Thoracic aorta (tissue), 2 donors: ENCODE results near the gene NKTR. TPM values are rescaled to one million over a fixed set of nuclear protein-coding genes. Genes with fewer than 3 reads are reported as not detected.

Source experiments
- ATAC-seq: fragments of 150-250 bp; one replicate; pipeline ENCODE4 v1.8.0; 2017; ENCODE audit warnings: low read depth; ENCODE audit not compliant: insufficient number of reproducible peaks, low FRiP score
- DNase-seq: peaks from one replicate; pipeline ENCODE4 v3.0.0-alpha.2; 2020; ENCODE audit warnings: low spot score
- H3K27ac ChIP-seq, 2 donors: fragments of 200-600 bp; sonication (generic); 1 replicate in 1 of 2; 2 replicates in 1 of 2; pipeline ENCODE4 v1.5.1; 2016; ENCODE audit warnings: mild to moderate bottlenecking in 2 of 2, moderate library complexity in 2 of 2
- H3K27me3 ChIP-seq: fragments of 200-600 bp; sonication (generic); replicated peaks from 2 replicates; pipeline ENCODE4 v1.6.0; 2016; ENCODE audit warnings: mild to moderate bottlenecking; ENCODE audit not compliant: insufficient read depth
- H3K36me3 ChIP-seq: fragments of 200-600 bp; sonication (generic); one replicate; pipeline ENCODE4 v1.5.1; 2016
- H3K4me1 ChIP-seq, 2 donors: fragments of 200-600 bp; sonication (generic); 1 replicate in 1 of 2; 2 replicates in 1 of 2; pipeline versions ENCODE4 v1.5.1 to v1.6.0; 2016; ENCODE audit warnings: low read depth in 2 of 2, mild to moderate bottlenecking in 1 of 2; ENCODE audit not compliant: control insufficient read depth in 1 of 2
- H3K4me3 ChIP-seq: fragments of 200-600 bp; sonication (generic); 2 replicates; pipeline ENCODE4 v1.5.1; 2016; ENCODE audit warnings: mild to moderate bottlenecking
- H3K9me3 ChIP-seq: fragments of 200-600 bp; sonication (generic); 2 replicates; pipeline ENCODE4 v1.5.1; 2016
- CTCF ChIP-seq: fragments of 200-600 bp; sonication (generic); IDR thresholded peaks from one replicate; pipeline ENCODE4 v1.5.1; 2019; ENCODE audit warnings: antibody characterized with exemption
- total RNA-seq, 2 donors: library from RNA; depleted of rRNA; stranded (reverse); fragments of >200 nt; gene quantifications; one replicate each; pipeline versions ENCODE4 v1.1.0 to v1.2.3, GENCODE V29; 2016

The NKTR gene
- total RNA-seq, 2 donors from 2014 or later = 159 to 210 TPM

GRCh38 chr3:42659451-42660130 lies 59.1 kb downstream of the NKTR start:
- H3K27ac ChIP-seq = no peak overlapping the region
- no peak for DNase-seq
- no peak for TF ChIP-seq CTCF
- no peak overlapping the region for H3K4me3 ChIP-seq
- no peaks in the 10 kb centered on the region for H3K9me3 ChIP-seq
- peaks cover 19 to 52% of the 10 kb centered on the region in 2 donors for H3K4me1 ChIP-seq
- no peaks in the 10 kb centered on the region for H3K27me3 ChIP-seq
- no peak for ATAC-seq
- H3K36me3 ChIP-seq = peaks cover 11% of the 10 kb centered on the region

GRCh38 chr3:42660131-42660715 lies 59.7 kb downstream of the NKTR start:
- H3K27me3 ChIP-seq = no peaks in the 10 kb centered on the region
- no peaks in the 10 kb centered on the region for H3K9me3 ChIP-seq
- ATAC-seq (no peak), DNase-seq (no peak)
- no peak for TF ChIP-seq CTCF
- H3K36me3 ChIP-seq = peaks cover 11% of the 10 kb centered on the region
- H3K4me1 ChIP-seq = peaks cover 17 to 51% of the 10 kb centered on the region in 2 donors
- H3K4me3 ChIP-seq = no peak overlapping the region
- H3K27ac ChIP-seq = peak overlapping the region; percentile 7 to 8

GRCh38 chr3:42660898-42661297 lies 60.4 kb downstream of the NKTR start:
- DNase-seq = no peak
- Histone ChIP-seq H3K27me3 (no peaks in the 10 kb centered on the region), H3K9me3 (no peaks in the 10 kb centered on the region), H3K27ac (peak overlapping the region; percentile 7 to 8), H3K4me1 (peaks cover 12 to 51% of the 10 kb centered on the region in 2 donors), H3K4me3 (no peak overlapping the region), H3K36me3 (peaks cover 11% of the 10 kb centered on the region)
- TF ChIP-seq CTCF = no peak
- ATAC-seq = no peak

GRCh38 chr3:42661593-42662022 lies 61.1 kb downstream of the NKTR start:
- H3K4me1 ChIP-seq = peaks cover 13 to 51% of the 10 kb centered on the region in 2 donors

More at GRCh38 chr3:42661593-42662022, 61.1 kb downstream of the NKTR start:
- Histone ChIP-seq H3K4me3 (no peak overlapping the region), H3K27ac (no peak overlapping the region), H3K36me3 (peaks cover 11% of the 10 kb centered on the region), H3K9me3 (no peaks in the 10 kb centered on the region), H3K27me3 (no peaks in the 10 kb centered on the region)
- TF ChIP-seq CTCF = no peak
- no peak for DNase-seq
- ATAC-seq = no peak
